Endodermal cell (in vitro differentiated cells): ENCODE data around the gene PKP2. TPM values are rescaled to one million over a fixed set of nuclear protein-coding genes. Genes with fewer than 3 reads are reported as not detected.

Experiments
- DNase-seq: peaks from one replicate; pipeline ENCODE4 v3.0.0-alpha.2; 2017
- H3K27ac ChIP-seq: 2 replicates; pipeline ENCODE4 v1.5.1; 2013; ENCODE audit warnings: mild to moderate bottlenecking, low read depth, low read length, moderate library complexity
- H3K27me3 ChIP-seq: 2 replicates; pipeline ENCODE4 v1.6.1; 2013; ENCODE audit warnings: mild to moderate bottlenecking, low read length, moderate library complexity; ENCODE audit not compliant: insufficient read depth, control insufficient read depth, poor library complexity, severe bottlenecking
- H3K36me3 ChIP-seq: 2 replicates; pipeline ENCODE4 v1.7.0; 2013; ENCODE audit warnings: mild to moderate bottlenecking, low read length, moderate library complexity; ENCODE audit not compliant: control insufficient read depth, insufficient read depth
- H3K4me1 ChIP-seq: one replicate; pipeline ENCODE4 v1.7.0; 2013; ENCODE audit warnings: low read length; ENCODE audit not compliant: control insufficient read depth, insufficient read depth
- H3K4me3 ChIP-seq: 2 replicates; pipeline ENCODE4 v1.5.1; 2013; ENCODE audit warnings: mild to moderate bottlenecking, low read length, moderate library complexity
- H3K9ac ChIP-seq: 2 replicates; pipeline ENCODE4 v1.6.1; 2013; ENCODE audit warnings: mild to moderate bottlenecking, low read length, moderate library complexity; ENCODE audit not compliant: poor library complexity, severe bottlenecking; ENCODE audit errors: extremely low read depth
- H3K9me3 ChIP-seq: 2 replicates; pipeline ENCODE4 v1.6.1; 2013; ENCODE audit warnings: mild to moderate bottlenecking, low read length, moderate library complexity; ENCODE audit not compliant: control insufficient read depth
- H3K27ac Mint-ChIP-seq: 2 replicates; pipeline ENCODE4 v1.8.0; 2020; ENCODE audit warnings: mixed read lengths
- H3K27me3 Mint-ChIP-seq: 2 replicates; pipeline ENCODE4 v1.8.0; 2021; ENCODE audit warnings: mild to moderate bottlenecking, mixed read lengths; ENCODE audit not compliant: insufficient read depth
- H3K36me3 Mint-ChIP-seq: 2 replicates; pipeline ENCODE4 v1.8.0; 2020; ENCODE audit warnings: low read depth, mixed read lengths
- H3K4me1 Mint-ChIP-seq: 2 replicates; pipeline ENCODE4 v1.8.0; 2020; ENCODE audit warnings: mixed read lengths
- H3K4me3 Mint-ChIP-seq: 2 replicates; pipeline ENCODE4 v1.8.0; 2020; ENCODE audit warnings: mild to moderate bottlenecking, moderate library complexity, mixed read lengths
- H3K9me3 Mint-ChIP-seq: 2 replicates; pipeline ENCODE4 v1.8.0; 2020; ENCODE audit warnings: mild to moderate bottlenecking, mixed read lengths
- CTCF ChIP-seq: fragments of 200-600 bp; sonication (generic); conservative IDR thresholded peaks from 2 replicates; pipeline ENCODE4 v1.5.0; 2021; ENCODE audit warnings: antibody characterized with exemption, mild to moderate bottlenecking
- WGBS, 2 experiments: methylation state at CpG; one replicate each; pipeline versions ENCODE4 v1.1.5 to v1.1.7; 2013; ENCODE audit warnings: missing lambda C conversion rate in 2 of 2, mixed read lengths in 1 of 2; ENCODE audit not compliant: insufficient coverage in 1 of 2, insufficient read length in 1 of 2; 5-methylcytosine and 5-hydroxymethylcytosine counted together
- total RNA-seq, 2 donors: library from RNA; stranded (reverse); fragmentation: NEBNext Ultra II Directional in 1 of 2; extraction: Animal tissue kit (Norgen Biotek cat#: 25700) in 1 of 2; gene quantifications; 2 replicates in 1 of 2; 3 replicates in 1 of 2; pipeline ENCODE4 v1.2.1, GENCODE V29; 2021

PKP2 gene
- total RNA-seq, 2 donors from 2014 or later, result 62.5 to 124 TPM

- no peaks in the 10 kb centered on the region for H3K27me3 ChIP-seq
- H3K36me3 ChIP-seq, result no peaks in the 10 kb centered on the region
- Mint-ChIP-seq H3K36me3 (no peaks in the 10 kb centered on the region), H3K27ac (no peak overlapping the region), H3K4me1 (no peaks in the 10 kb centered on the region), H3K4me3 (no peak overlapping the region), H3K27me3 (no peaks in the 10 kb centered on the region), H3K9me3 (no peaks in the 10 kb centered on the region)
- DNase-seq, result no peak
- TF ChIP-seq CTCF, result no peak
- 95 to 97% methylated on average over 4 of the region's 4 CpGs for WGBS, 2 experiments
- no peak overlapping the region for H3K4me3 ChIP-seq
- no peaks in the 10 kb centered on the region for H3K4me1 ChIP-seq
- H3K9me3 ChIP-seq, result no peaks in the 10 kb centered on the region
- no peak overlapping the region for H3K27ac ChIP-seq
- H3K9ac ChIP-seq, result no peak overlapping the region
These were observed 30.4 kb upstream of the PKP2 start for GRCh38 chr12:32926963-32927362.

- H3K9me3 ChIP-seq, result no peaks in the 10 kb centered on the region
- Mint-ChIP-seq H3K27ac (no peak overlapping the region), H3K9me3 (no peaks in the 10 kb centered on the region), H3K27me3 (no peaks in the 10 kb centered on the region), H3K4me3 (no peak overlapping the region), H3K36me3 (no peaks in the 10 kb centered on the region), H3K4me1 (no peaks in the 10 kb centered on the region)
- no peak for DNase-seq
- no peaks in the 10 kb centered on the region for H3K36me3 ChIP-seq
- WGBS, 2 experiments, result 86% methylated on average over 1 of the region's 1 CpG; no CpG with 5 or more reads in 1 of the 2 experiments
- no peak for TF ChIP-seq CTCF
- H3K4me3 ChIP-seq, result no peak overlapping the region
- no peaks in the 10 kb centered on the region for H3K27me3 ChIP-seq
- H3K27ac ChIP-seq, result no peak overlapping the region
- H3K9ac ChIP-seq, result no peak overlapping the region
- H3K4me1 ChIP-seq, result no peaks in the 10 kb centered on the region
These were observed 29.8 kb upstream of the PKP2 start for GRCh38 chr12:32926356-32926755.

- Mint-ChIP-seq H3K9me3 (no peaks in the 10 kb centered on the region), H3K4me3 (no peak overlapping the region), H3K27me3 (no peaks in the 10 kb centered on the region), H3K36me3 (no peaks in the 10 kb centered on the region), H3K4me1 (no peaks in the 10 kb centered on the region), H3K27ac (no peak overlapping the region)
- no peak for DNase-seq
- H3K27ac ChIP-seq, result no peak overlapping the region
- no peaks in the 10 kb centered on the region for H3K4me1 ChIP-seq
- H3K4me3 ChIP-seq, result no peak overlapping the region
- no peak overlapping the region for H3K9ac ChIP-seq
- WGBS, 2 experiments, result 90 to 93% methylated on average over 8 of the region's 8 CpGs
- no peak for TF ChIP-seq CTCF
- no peaks in the 10 kb centered on the region for H3K9me3 ChIP-seq
- no peaks in the 10 kb centered on the region for H3K27me3 ChIP-seq
- no peaks in the 10 kb centered on the region for H3K36me3 ChIP-seq
These were observed 26.1 kb upstream of the PKP2 start for GRCh38 chr12:32922546-32923297.
